Ecto neural progenitor cell (in vitro differentiated cells): ENCODE data around the gene ARFGAP2.
"Not testable (repeated sequence)": the region's sequence is repeated elsewhere in the genome, so short reads cannot be mapped to it uniquely, and the experiment has no call there.

ENCODE experiments used
- DNase-seq: peaks from one replicate; pipeline ENCODE4 v3.0.0-alpha.2; 2018; ENCODE audit warnings: low spot score

The ARFGAP2 gene

GRCh38 chr11:47176328-47177228 is at the start of gene ARFGAP2:
ARFGAP2 (minus strand) TSS chr11:47176879; CDS start chr11:47176853, 26 bp downstream.
- DNase-seq: peak; percentile 97

DNA sequence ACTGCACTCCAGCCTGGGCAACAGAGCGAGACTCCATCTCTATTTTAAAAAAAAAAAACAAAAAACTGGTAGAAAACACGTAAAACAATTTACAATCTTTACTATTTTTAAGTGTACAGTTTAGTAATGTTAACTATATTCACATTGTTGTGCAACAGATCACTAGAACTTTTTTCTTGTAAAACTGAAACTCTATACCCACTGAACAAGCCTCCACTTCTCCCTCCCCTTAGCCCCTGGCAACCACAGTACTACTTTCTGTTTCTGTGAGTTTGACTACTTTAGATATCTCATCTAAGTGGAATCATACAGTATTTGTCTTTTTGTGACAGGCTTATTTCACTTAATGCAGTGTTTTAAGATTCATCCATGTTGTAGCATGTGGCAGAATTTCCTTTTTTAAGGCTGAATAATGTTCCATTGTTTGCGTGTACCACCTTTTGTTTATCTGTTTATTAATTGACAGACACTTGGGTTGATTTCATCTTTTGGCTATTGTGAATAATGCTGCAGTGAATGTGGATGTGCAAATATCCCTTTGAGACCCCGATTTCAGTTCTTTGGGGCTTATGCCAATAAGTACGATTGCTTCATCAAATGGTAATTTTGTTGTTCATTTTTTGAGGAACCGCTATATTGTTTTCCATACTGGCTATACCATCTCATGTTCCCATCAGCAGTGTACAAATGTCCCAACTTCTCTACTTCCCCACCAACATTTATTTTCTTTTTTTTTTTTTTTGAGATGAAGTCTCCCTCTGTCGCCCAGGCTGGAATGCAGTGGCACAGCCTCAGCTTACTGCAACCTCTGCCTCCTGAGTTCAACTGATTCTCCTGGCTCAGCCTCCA is 49.1 kb upstream of the ARFGAP2 start:
- no peak for DNase-seq

- DNase-seq: no peak
These were observed 46.0 kb upstream of the ARFGAP2 start for GRCh38 chr11:47222696-47223095.

GRCh38 chr11:47220401-47220821 is 43.7 kb upstream of the ARFGAP2 start:
- no peak for DNase-seq

GRCh38 chr11:47216121-47216798 is 39.6 kb upstream of the ARFGAP2 start:
- DNase-seq: no peak

GRCh38 chr11:47215366-47215910 is 38.8 kb upstream of the ARFGAP2 start:
- no peak for DNase-seq

DNA sequence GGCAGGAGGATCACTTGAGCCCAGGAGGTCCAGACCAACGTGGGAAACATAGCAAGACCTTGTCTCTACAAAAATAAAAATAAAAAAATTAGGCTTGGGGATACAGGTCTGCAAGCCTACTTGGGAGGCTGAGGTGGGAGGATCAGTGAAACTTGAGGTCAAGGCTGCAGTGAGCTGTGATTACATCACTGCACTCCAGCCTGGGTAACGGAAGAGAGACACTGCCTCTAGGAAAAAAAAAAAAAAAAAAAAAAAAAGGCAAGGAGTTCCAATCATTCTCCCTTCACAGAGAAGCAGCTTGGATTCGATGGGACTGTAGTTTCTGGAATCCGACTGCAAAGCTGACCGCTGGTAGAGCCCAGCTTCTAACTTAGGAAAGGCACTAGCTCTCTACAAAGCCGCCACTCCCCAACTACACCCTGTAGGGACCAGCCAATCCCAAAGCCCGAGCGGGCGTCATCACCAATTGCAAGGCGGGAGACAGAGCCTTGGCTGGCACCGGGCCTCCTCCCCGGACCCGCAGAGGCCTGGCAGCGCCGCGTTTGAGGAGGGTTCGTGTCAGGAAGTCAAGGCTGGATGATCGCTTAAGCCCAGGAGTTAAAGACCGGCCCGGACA is 37.4 kb upstream of the ARFGAP2 start:
- DNase-seq: peak; percentile 86

GRCh38 chr11:47212938-47213337 is 36.3 kb upstream of the ARFGAP2 start:
- no peak for DNase-seq

GRCh38 chr11:47208628-47209027 is 31.9 kb upstream of the ARFGAP2 start:
- no peak for DNase-seq

DNA sequence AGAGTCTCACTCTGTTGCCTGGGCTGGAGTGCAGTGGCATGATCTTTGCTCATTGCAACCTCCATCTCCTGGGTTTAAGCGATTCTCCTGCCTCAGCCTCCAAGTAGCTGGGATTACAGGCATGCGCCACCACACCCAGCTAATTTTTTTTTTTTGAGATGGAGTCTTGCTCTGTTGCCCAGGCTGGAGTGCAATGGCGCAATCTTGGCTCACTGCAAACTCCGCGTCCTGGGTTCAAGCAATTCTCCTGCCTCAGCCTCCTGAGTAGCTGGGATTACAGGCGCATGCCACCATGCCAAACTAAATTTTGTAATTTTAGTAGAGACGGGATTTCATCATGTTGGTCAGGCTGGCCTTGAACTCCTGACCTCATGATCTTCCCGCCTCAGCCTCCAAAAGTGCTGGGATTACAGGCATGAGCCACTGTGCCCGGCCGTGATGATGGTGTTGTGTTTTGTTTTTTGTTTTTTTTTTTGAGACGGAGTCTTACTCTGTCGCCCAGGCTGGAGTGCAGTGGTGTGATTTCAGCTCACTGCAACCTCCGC is 31.4 kb upstream of the ARFGAP2 start:
- DNase-seq: not testable (repeated sequence)

DNA sequence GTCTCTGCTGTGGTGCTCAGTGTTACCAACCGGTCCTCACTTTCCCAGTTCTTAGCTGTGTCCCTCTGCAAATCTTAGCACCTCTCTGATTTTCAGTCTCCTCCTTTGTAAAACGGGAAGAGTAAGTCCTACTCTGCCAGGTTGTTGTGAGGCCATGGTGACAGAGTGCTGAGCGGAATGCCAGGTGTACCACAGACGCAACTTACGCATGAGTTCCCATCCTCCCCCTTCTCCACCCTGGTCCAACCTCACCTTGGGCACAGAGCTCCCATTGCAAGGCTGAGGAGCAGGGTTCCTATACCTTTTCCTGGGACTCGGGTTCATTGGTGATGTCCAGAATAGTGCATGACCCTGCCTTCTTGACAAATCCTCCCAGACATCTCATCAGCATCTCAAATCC is 30.8 kb upstream of the ARFGAP2 start:
- no peak for DNase-seq

- not testable (repeated sequence) for DNase-seq
These were observed 29.9 kb upstream of the ARFGAP2 start for GRCh38 chr11:47206577-47206976.

- DNase-seq: no peak
These were observed 27.9 kb upstream of the ARFGAP2 start for GRCh38 chr11:47204637-47204989.

DNA sequence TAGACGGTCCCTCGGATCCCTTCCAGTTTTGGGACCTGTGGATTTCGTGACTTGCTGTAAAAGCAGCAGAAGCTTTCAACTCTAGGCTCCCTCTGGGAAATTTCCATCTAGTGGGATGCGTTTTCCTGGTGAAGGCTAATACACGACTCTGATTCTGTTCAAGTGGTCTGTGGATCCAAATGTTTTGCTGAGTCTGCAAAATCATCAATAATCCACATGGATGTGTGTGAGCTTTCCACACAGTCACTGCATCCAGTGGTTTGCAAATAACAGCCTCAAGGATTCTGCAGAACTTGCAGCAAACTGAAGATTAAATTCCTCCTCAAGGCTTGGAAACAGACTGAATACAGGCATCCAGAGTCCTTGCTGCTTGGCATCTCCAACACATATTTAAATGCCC is 25.9 kb upstream of the ARFGAP2 start:
- DNase-seq: no peak

- DNase-seq: no peak
These were observed 24.3 kb upstream of the ARFGAP2 start for GRCh38 chr11:47201015-47201414.

DNA sequence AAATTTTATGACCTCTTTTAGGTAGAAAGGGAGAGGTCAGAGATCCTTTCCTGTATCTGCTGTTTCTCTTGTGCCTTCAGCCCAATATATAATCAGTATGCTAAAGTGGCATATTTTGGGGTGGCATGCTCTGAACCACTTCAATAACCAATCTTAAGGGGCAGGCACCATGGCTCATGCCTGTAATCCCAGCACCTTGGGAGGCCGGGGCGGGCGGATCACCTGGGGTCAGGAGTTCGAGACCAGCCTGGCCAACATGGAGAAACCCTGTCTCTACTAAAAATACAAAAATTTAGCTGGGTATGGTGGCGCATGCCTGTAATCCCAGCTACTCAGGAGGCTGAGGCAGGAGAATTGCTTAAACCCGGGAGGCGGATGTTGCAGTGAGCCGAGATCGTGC is 21.5 kb upstream of the ARFGAP2 start:
- not testable (repeated sequence) for DNase-seq

DNA sequence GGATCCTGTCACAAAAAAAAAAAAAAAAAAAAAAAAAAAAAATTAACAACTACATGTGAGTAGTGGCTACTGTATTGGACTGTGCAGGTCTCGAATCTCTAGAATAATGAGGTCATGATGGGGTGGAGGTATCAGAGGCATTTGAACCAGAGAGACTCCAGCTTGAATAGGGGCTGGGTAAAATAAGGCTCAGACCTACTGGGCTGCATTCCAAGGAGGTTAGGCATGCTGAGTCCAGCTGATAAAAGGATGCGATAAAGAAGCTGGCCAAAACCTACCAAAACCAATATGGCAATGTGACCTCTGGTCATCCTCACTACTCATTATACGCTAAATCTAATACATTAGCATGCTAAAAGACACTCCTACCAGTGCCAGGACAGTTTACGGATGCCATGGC is 15.4 kb upstream of the ARFGAP2 start:
- no peak for DNase-seq

DNA sequence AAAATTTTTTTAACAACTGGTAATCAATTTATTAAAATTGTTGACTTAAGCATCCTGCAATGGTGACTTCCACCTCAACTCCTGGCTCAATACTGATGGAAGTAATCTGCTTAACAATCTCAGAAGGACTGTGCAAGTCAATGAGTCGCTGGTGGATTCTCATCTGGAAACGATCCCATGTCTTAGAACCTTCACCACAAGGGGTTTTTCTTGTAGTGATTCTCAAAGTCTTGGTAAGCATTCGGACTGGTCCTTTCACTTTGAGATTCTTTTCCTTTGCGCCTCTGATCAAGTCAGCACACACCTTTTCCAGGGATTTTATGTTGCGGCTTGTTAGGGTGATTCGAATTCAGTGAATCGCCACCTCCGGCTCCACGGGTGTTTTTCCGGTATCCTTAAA is 14.5 kb upstream of the ARFGAP2 start:
- not testable (repeated sequence) for DNase-seq

DNA sequence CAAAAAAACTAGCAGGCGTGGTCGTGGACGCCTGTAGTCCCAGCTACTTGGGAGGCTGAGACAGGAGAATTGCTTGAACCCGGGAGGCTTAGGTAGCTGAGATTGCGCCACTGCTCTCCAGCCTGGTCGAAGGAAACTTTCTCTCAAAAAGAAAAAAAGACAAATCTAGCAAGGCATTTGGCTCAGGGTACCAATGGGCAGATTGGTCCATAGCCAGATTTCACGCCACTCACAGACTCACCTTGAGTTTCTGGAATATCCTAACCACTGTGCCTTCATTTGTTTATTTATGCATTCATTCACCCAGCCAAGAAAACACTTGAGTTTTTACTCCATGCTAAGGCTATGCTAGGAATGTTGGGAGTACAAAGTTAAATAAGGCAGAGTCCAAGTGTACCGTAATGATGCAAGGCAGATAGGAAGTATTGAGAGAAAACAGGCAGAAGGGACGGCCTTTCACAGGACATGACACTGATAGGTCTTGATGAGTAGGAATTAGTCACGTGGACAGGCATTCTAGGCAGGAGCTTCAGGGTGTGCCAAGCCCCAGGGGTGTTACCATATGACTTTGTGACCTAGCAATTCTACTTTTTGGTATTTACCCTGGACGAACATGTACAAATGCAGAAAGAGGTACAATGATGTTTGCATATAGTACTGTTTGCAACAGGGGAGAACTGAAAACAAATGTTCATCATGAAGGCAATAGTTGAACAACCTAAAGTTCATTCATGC is 12.6 kb upstream of the ARFGAP2 start:
- no peak for DNase-seq

DNA sequence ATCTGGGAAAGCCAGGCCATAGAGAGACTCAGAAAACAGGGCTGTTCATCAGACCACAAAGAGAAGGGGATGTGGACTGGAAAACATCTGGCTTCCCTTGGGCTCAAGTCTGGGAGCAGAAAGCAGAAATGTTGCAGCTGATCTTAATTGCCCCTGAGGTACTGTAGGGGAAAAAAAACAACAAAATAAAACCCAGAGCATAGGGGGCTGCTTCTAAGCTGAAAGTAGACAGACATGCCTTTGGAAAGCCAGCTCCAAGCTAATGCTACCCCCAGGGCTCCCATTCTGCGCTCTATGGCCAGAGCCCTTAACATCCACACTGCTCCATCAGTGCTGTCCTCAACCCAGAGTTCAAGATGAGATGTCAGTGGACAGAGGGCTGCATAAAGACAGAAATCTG is 11.6 kb upstream of the ARFGAP2 start:
- DNase-seq: no peak

DNA sequence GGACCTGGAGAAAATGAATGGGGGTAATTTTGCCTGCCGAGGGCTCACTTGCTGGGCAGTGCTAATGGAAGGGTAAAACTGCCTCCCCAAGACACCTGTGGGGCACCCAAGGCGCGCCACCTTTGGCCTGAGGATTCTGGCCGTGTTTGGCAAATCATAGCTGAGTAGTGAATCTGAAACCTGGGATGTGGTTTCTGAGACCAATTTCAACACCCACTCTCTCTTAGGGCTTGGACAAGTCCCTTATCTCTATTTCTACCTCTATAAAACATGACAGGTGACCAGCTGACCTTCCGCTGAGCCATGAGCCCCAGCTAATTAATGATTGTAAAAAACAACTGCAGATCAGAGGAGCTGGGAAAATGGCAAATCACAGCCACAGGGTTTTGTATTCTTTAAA is 11.0 kb upstream of the ARFGAP2 start:
- no peak for DNase-seq
